Muscle layer of colon (tissue), 2 donors: Measurements from ENCODE around the gene CERS4.
A peak's percentile ranks its signal among the peaks of the same experiment; 100 is the strongest.

Experiments
- H3K27ac ChIP-seq: one replicate; pipeline ENCODE4 v1.7.0; 2013; ENCODE audit warnings: low read depth, mild to moderate bottlenecking, low read length, moderate library complexity
- H3K27me3 ChIP-seq, 2 donors: one replicate each; pipeline ENCODE4 v1.7.0; 2013; ENCODE audit warnings: low read length in 2 of 2, mild to moderate bottlenecking in 2 of 2; ENCODE audit not compliant: insufficient read depth in 2 of 2, control insufficient read depth in 1 of 2
- H3K36me3 ChIP-seq: one replicate; pipeline ENCODE4 v1.7.0; 2013; ENCODE audit warnings: mild to moderate bottlenecking, low read length; ENCODE audit not compliant: insufficient read depth
- H3K4me1 ChIP-seq: one replicate; pipeline ENCODE4 v1.7.0; 2013; ENCODE audit warnings: mild to moderate bottlenecking, low read length; ENCODE audit not compliant: insufficient read depth
- H3K4me3 ChIP-seq, 2 donors: one replicate each; pipeline ENCODE4 v1.7.0; 2013; ENCODE audit warnings: low read length in 2 of 2, low read depth in 1 of 2, mild to moderate bottlenecking in 1 of 2, moderate library complexity in 1 of 2
- H3K9ac ChIP-seq: one replicate; pipeline ENCODE4 v1.7.0; 2013; ENCODE audit warnings: low read length
- H3K9me3 ChIP-seq: one replicate; pipeline ENCODE4 v1.7.0; 2013; ENCODE audit warnings: mild to moderate bottlenecking, low read length
- donor health status: abdominal sarcoma.
- donor health status: Adenocarcinoma of cecum.

The CERS4 gene, protein sequence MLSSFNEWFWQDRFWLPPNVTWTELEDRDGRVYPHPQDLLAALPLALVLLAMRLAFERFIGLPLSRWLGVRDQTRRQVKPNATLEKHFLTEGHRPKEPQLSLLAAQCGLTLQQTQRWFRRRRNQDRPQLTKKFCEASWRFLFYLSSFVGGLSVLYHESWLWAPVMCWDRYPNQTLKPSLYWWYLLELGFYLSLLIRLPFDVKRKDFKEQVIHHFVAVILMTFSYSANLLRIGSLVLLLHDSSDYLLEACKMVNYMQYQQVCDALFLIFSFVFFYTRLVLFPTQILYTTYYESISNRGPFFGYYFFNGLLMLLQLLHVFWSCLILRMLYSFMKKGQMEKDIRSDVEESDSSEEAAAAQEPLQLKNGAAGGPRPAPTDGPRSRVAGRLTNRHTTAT

DNA sequence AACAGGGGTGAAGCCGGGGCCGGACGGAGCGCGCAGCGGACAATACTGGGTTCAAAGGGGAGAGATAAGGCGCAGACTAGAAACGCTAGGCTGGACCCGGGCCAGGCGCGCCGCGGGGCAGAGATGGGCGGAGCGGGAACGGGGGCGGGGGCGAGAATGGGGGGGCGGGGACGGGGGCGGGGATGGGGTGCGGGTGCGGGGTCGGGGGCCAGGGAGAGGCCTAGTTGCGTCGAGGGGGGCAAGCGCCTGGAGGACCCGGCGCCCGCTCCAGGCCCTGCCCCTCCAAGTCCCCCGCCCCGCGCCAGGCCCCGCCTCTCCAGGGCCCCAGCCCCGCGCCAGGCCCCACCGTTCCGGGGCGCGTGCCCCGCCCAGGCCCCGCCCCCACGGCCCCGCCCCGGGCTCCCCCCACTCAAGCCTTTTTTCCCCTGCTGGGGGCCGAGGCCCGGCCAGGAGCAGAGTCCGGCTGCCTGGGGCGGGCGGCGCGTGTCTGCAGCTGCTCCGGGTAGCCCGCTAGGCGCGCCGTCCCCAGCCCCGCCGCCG is at the start of gene CERS4:
TSS of gene CERS4 (plus strand) at position 449 of the 540 bp plus-strand sequence. CDS start 41,707 bp downstream, outside the sequence.
- Histone ChIP-seq H3K9me3 (no peaks in the 10 kb centered on the region), H3K4me1 (peaks cover 14% of the 10 kb centered on the region), H3K4me3 (peak within 1 kb of the TSS; percentile 57 to 68), H3K36me3 (no peaks in the 10 kb centered on the region), H3K27me3 (no peaks in the 10 kb centered on the region), H3K9ac (peak within 1 kb of the TSS; percentile 72), H3K27ac (peak within 1 kb of the TSS; percentile 84)

DNA sequence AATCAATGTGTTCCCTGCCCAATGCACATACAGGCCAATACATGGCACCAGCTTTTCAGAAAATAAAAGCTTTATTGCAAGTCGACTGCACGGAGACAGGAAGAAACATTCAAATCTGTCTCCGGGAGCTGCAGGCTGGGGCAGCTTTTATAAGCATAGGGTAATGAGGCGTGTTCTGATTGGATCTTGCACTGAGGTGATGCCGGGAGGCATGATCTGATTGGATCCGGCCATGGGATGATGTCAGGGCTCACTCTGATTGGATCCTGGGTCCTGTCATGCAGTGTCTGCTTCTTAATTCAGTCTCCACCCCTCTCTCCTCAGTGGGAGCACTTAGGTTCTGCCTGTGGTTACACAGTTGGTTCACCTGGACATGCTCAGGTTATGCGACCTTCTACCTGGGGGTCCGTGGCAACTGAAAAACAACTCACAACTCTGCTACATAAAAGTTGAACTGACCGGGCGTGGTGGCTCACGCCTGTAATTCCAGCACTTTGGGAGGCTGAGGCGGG is 48.0 kb upstream of the CERS4 start:
- Histone ChIP-seq H3K27ac (no peak overlapping the region), H3K9me3 (no peaks in the 10 kb centered on the region), H3K9ac (no peak overlapping the region), H3K4me3 (no peak overlapping the region), H3K27me3 (no peaks in the 10 kb centered on the region), H3K4me1 (no peaks in the 10 kb centered on the region), H3K36me3 (no peaks in the 10 kb centered on the region)

DNA sequence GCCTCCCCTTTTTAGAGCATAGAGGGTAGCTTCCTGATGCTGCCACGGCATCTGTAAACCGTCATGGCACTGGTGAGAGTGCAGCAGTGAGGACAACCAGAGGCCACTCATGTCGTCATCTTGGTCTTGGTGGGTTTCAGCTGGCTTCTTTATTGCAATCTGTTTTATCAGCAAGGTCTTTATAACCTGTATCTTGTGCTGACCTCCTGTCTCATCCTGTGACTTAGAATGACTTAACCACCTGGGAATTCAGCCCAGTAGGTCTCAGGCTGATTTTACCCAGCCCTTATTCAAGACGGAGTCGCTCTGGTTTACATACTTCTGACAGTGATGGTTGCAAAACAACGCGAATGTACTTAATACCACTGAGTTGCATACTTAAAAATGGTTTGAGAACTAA is 45.4 kb upstream of the CERS4 start:
- H3K27ac ChIP-seq, result no peak overlapping the region
- no peaks in the 10 kb centered on the region for H3K27me3 ChIP-seq
- no peak overlapping the region for H3K9ac ChIP-seq
- no peaks in the 10 kb centered on the region for H3K9me3 ChIP-seq
- no peaks in the 10 kb centered on the region for H3K4me1 ChIP-seq
- H3K36me3 ChIP-seq, result no peaks in the 10 kb centered on the region
- H3K4me3 ChIP-seq, result no peak overlapping the region

DNA sequence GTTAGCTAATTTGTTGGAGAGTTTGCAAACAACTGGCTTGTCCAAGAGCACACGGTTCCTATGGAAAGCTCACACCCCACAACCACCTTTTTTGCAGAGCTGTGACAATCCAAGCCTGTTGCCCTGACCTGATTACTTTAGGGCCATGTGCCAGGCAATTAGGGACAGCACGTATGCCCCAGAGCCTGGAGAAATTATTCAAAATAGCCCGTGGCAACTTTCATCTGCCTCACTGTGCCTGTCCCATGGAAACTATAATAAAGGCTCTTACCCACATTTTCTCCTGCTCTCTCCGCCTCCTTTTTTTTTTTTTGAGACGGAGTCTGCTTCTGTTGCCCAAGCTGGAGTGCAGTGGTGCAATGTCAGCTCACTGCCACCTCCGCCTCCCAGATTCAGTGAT is 41.2 kb upstream of the CERS4 start:
- no peak overlapping the region for H3K9ac ChIP-seq
- H3K27me3 ChIP-seq, result no peaks in the 10 kb centered on the region
- no peaks in the 10 kb centered on the region for H3K36me3 ChIP-seq
- no peaks in the 10 kb centered on the region for H3K4me1 ChIP-seq
- no peaks in the 10 kb centered on the region for H3K9me3 ChIP-seq
- no peak overlapping the region for H3K4me3 ChIP-seq
- H3K27ac ChIP-seq, result no peak overlapping the region

DNA sequence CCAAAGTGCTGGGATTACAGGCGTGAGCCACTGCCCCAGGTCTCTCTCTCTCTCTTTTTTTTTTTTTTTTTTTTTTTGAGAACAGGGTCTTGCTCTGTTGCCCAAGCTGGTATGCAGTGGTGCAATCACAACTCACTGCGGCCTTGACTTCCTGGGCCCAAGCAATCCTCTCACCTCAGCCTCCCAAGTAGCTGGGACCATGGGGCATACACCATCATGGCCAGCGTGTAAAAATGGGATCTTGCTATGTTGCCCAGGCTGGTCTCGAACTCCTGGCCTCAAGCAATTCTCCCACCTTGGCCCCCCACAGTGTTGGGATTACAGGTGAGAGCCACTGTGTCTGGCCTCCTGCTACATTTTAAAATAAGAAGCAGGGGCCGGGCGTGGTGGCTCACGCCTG is 40.6 kb upstream of the CERS4 start:
- H3K9ac ChIP-seq, result no peak overlapping the region
- H3K4me3 ChIP-seq, result no peak overlapping the region
- no peaks in the 10 kb centered on the region for H3K27me3 ChIP-seq
- H3K9me3 ChIP-seq, result no peaks in the 10 kb centered on the region
- H3K36me3 ChIP-seq, result no peaks in the 10 kb centered on the region
- no peaks in the 10 kb centered on the region for H3K4me1 ChIP-seq
- H3K27ac ChIP-seq, result no peak overlapping the region

DNA sequence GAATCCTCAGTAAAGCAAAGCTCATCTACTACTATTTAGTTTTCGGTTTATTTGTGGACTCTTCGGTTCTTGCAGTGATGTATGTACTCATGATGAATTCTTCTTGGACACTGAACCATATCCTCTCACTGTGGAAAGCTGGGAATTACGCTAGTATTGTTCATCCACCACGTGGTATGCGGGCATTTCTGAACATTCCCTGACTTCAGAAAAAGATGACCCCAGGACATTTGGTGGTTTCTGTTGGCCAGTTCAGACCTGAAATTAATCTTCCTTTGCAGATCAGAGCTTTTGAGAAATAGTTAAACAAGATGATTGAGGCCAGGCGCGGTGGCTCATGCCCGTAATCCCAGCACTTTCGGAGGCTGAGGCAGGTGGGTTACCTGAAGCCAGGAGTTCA is 34.5 kb upstream of the CERS4 start:
- Histone ChIP-seq H3K27ac (no peak overlapping the region), H3K27me3 (no peaks in the 10 kb centered on the region), H3K4me1 (no peaks in the 10 kb centered on the region), H3K4me3 (no peak overlapping the region), H3K9ac (no peak overlapping the region), H3K9me3 (no peaks in the 10 kb centered on the region), H3K36me3 (no peaks in the 10 kb centered on the region)

DNA sequence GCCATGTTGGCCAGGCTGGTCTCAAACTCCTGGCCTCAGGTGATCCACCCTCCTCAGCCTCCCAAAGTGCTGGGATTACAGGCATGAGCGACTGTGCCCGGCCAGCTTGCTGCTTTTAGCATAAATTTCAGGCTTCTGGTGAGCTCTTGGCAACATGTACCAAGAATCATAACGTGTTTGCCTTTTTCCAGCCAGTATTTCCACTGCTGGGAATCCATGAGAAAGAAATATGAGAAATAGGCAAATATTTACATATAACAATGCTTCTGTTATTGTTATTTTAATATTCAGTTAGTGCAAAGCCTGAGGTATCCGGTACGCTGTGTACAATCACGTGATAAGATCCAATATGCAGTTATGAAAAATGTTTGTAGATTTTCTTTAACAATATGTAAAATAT is 29.2 kb upstream of the CERS4 start:
- no peaks in the 10 kb centered on the region for H3K4me1 ChIP-seq
- no peak overlapping the region for H3K27ac ChIP-seq
- H3K9ac ChIP-seq, result no peak overlapping the region
- no peaks in the 10 kb centered on the region for H3K36me3 ChIP-seq
- H3K9me3 ChIP-seq, result no peaks in the 10 kb centered on the region
- no peak overlapping the region for H3K4me3 ChIP-seq
- no peaks in the 10 kb centered on the region for H3K27me3 ChIP-seq

DNA sequence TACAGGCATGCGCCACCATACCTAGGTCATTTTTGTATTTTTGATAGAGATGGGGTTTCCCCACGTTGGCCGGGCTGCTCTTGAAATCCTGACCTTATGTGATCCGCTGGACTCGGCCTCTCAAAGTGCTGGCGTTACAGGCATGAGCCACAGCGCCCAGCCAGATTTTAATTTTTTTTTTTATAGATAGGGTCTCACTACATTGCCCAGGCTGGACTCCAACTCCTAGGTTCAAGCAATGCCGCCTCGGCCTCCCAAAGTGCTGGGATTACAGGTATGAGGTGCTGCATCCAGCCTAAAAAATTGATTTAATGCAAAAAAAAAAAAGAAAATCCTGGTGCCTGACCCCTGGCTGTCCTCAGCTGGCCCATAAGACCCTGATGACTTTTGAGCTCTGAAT is 24.9 kb upstream of the CERS4 start:
- no peaks in the 10 kb centered on the region for H3K36me3 ChIP-seq
- H3K4me1 ChIP-seq, result no peaks in the 10 kb centered on the region
- no peaks in the 10 kb centered on the region for H3K27me3 ChIP-seq

DNA sequence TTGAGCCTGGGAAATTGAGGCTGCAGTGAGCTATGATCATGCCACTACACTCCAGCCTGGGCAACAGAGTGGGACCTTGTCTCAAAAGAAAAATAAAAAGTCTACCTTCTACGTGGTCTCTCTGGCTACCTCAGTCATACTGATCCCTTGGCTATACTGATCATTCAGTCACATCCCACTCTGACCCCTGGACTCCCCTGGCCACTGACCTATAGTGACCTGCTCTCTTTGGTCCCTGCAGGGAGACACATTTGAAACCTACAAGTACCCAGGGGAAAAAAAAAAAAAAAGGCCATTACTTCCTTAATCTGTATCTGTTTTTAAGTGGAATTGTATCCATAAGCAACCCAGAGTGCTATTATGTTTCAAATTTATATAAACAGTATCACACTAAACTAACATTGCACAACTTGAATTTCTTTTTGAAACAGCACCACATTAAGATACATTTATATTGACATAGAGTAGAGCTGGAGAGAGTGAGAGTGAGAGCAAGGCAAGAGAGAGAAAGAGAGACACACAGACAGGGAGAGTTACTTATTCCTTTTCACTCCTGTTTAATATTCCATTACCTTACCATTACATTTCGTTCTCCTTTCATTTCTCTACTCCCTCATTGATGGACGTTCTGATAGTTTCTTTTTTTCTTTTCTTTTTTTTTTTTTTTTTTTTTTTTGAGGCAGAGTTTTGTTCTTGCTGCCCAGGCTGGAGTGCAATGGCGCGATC is 23.7 kb upstream of the CERS4 start:
- no peaks in the 10 kb centered on the region for H3K9me3 ChIP-seq
- no peak overlapping the region for H3K27ac ChIP-seq
- H3K4me3 ChIP-seq, result no peak overlapping the region
- H3K9ac ChIP-seq, result no peak overlapping the region
- no peaks in the 10 kb centered on the region for H3K27me3 ChIP-seq
- no peaks in the 10 kb centered on the region for H3K4me1 ChIP-seq
- H3K36me3 ChIP-seq, result no peaks in the 10 kb centered on the region

More for the DNA sequence above, 24.9 kb upstream of the CERS4 start:
- no peak overlapping the region for H3K4me3 ChIP-seq
- H3K9me3 ChIP-seq, result no peaks in the 10 kb centered on the region
- no peak overlapping the region for H3K9ac ChIP-seq
- H3K27ac ChIP-seq, result no peak overlapping the region

DNA sequence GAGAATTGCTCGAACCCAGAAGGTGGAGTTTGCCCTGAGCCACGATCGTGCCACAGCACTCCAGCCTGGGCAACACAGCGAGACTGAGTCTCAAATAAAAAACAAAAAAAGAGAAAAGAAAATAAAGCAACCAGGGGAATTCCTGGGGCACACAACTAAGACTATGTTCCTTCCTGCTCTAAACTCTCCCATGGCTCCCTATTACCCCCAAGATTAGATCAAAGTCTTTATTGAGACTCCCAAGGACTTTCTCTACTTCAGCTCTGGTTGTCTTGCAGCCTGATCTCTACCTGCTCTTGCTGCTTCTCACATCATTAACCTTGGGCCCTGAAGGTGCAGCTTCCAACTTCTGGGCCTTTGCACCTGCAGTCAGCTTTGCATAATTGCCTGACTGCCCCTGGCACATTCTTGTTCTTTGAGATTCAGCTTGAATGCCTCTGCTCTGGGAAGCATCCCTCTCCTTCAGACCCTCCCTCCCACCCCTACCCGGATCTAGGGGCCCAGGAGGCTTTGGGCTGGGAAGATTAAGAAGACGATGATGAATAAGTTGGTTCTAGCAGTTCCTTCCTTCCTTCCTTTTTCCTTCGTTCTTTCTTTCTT is 16.8 kb upstream of the CERS4 start:
- H3K36me3 ChIP-seq, result no peaks in the 10 kb centered on the region
- H3K4me3 ChIP-seq, result no peak overlapping the region
- no peak overlapping the region for H3K9ac ChIP-seq
- no peaks in the 10 kb centered on the region for H3K9me3 ChIP-seq
- H3K27ac ChIP-seq, result no peak overlapping the region
- peaks cover 0 to 3% of the 10 kb centered on the region in 2 donors for H3K27me3 ChIP-seq
- H3K4me1 ChIP-seq, result no peaks in the 10 kb centered on the region

DNA sequence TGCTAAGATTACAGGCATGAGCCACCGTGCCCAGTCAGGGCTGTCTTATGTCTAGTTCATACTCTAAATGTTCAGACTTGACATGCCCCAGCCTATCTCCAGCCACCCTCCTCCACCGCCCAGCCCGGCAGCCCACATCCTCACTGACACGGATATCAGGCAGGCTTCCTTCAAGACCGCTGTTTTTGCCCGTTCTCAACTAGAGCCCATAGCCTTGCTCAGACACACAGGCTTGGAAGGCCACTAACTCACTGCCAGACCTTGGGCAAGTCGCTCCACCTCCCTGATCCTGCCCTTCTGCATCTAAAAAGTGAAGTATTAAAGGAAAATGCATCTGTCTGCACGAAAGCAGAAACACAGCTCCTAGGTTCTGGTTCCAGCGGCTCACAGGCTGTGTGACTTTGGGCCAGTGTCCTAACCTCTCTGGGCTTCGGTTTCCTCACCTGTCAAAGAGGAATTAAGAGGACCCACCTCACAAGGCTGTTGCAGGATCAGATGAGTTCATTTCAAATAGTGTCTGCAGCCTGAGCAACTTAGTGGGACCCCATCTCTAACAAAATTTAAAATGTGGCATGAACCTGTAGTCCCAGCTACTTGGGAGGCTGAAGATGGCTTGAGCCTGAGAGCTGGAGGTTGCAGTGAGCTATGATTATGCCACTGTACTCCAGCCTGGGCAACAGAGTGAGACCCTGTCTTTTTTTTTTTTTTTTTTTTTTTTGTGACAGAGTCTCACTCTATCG is 14.5 kb upstream of the CERS4 start:
- Histone ChIP-seq H3K36me3 (no peaks in the 10 kb centered on the region), H3K4me3 (no peak overlapping the region), H3K27me3 (peaks cover 0 to 3% of the 10 kb centered on the region in 2 donors), H3K9ac (no peak overlapping the region), H3K4me1 (no peaks in the 10 kb centered on the region), H3K9me3 (no peaks in the 10 kb centered on the region), H3K27ac (no peak overlapping the region)
